Activated effector memory CD4-positive, alpha-beta T cell treated with anti-CD3 and anti-CD28 coated beads, Interleukin-2, amount 50 U/mL, for 16 hours (primary cell): ENCODE measurements around the gene GOLGA6L22.
A peak's percentile ranks its signal among the peaks of the same experiment; 100 is the strongest.
"Not testable (repeated sequence)": the region's sequence is repeated elsewhere in the genome, so short reads cannot be mapped to it uniquely, and the experiment has no call there.

Experiments used
- DNase-seq: peaks from one replicate; pipeline ENCODE4 v3.0.0-alpha.2; 2020

The GOLGA6L22 gene

DNA sequence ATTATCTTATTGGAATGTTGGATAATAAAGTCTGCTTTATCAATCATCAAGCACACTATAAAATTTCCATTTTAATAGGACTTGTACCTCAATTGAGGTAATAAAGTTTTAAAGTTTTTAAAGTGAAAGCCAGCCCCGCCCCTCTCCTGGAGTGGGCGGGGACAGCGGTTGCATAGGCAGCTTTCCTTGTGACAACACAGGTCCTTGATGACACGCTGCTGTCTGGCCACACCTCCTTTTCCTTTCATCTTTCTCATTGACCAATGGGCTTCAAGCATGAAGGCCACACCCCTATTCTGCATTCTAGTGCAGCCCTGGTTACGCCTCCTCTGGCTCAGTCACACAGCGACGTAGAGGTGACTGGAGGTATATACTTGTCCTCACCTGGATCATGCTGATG, at the start of gene GOLGA6L22:
Gene GOLGA6L22, plus strand, starts transcription at position 301 of the 400 bp plus-strand sequence. Its CDS starts 91 bp downstream, at position 392.
- not testable (repeated sequence) for DNase-seq

GRCh38 chr15:22417288-22417687, 41.4 kb upstream of the GOLGA6L22 start:
- DNase-seq: not testable (repeated sequence)

- peak; percentile 10 for DNase-seq
Measured at GRCh38 chr15:22417795-22418194, 40.9 kb upstream of the GOLGA6L22 start.

- not testable (repeated sequence) for DNase-seq
Measured at GRCh38 chr15:22418212-22418611, 40.5 kb upstream of the GOLGA6L22 start.

DNA sequence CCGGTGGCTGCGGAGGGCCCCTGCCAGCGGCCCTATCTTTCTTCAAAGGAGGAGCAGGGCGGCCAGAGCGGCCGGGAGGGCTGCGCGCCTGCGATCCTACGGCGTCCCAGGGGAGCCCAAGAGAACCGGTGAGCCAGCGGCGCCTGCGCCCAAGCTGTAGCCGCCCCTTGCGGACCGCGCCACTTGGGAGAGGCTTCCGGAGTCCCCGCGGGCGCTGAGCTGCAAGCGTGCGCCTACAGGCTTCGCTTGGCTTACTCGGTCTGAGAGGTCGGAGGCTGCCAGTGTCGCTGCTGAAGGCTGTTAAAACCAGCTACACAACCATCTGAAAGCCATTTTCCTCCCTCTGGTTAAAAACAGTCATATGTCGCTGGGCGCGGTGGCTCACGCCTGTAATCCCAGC, 40.0 kb upstream of the GOLGA6L22 start:
- not testable (repeated sequence) for DNase-seq

DNA sequence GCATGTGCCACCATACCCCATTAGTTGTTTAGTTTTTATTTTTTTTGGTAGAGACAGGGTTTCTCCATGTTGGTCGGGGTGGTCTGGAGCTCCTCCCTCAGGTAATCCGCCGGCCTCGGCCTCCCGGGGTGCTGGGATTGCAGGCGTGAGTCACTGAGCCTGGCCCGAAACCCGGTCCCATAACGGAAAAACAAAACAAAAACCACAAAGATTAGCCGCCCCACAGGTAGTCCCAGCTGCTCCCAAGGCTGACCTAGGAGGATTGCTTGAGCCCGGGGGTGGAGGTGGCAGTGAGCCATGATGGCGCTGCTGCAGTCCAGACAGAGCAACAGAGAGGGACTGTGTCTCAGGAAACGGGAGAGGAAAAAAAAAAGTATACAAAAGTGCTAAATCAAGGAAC, 38.4 kb upstream of the GOLGA6L22 start:
- DNase-seq: not testable (repeated sequence)

DNA sequence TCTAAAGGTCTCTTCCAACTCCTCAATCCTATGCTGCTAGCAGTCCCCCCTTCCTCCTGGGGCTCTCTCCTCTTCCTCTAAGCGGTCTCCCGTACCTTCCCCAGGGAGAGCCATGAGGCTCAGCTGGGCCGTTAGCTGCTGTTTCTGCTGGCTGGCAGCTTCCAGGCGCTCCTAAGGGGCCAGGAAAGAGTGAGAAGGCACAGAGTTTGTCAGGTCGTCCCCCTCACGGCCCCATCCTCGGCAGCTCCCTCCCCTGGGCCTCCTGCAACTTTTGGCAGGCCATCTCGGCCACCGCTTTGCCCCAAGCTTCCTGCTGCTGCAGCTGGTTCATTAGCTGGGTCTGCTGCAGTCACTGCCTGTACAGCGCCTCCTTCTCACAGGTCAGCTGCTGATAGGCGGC, 29.3 kb upstream of the GOLGA6L22 start:
- DNase-seq: not testable (repeated sequence)

GRCh38 chr15:22431687-22432086, 27.0 kb upstream of the GOLGA6L22 start:
- not testable (repeated sequence) for DNase-seq

DNA sequence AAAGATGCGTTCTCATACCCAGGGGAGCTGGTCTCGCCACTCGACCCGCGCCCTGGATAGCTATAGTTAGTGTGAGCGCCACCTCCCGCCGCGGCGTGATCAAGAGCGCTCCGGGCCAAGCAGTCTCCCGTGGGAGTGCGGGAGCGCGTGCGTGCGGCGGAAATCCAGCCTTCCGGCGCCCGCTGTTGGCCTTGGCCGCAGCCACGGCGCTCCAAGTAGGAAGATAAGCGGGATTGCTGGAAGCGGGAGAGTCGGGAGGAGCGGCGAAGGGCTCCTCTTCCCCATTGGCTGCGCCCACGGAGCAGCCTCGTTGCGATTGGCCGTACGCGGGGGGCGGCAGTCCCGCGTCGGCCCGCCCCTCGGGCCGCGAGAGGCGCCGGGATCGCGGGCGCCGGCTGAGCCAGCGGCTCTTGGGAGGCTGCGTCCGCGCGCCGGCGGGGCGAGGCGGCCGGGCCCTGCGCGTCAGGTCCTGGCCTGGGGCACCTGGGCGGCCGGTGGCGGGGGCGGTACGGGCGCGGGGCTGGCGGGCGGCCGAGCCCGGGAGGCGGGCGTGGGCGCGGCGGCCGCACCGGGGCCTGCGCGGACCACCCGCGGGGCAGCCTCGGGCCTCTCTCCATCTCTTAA, 35.9 kb downstream of the GOLGA6L22 start:
- peak; percentile 76 for DNase-seq

DNA sequence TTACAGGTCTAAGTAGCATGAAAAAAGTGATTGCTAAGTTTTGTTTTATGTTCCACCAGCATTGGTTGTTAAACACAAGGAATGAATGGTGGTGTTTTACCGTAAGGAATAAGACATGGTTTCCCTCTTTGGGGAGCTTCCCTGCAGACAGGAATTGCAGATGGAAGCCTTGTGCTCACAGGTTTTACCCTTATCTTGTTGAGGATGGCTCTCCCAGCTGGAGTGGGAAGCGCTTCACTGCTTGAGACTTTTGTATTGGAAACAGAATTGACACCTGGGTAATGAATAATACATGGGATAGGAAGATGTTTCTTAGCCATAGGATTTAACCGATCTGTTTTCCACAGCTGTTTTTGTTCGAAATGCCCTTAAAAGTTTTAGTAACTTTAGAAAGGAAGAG, 38.5 kb downstream of the GOLGA6L22 start:
- DNase-seq: not testable (repeated sequence)

- not testable (repeated sequence) for DNase-seq
Measured at GRCh38 chr15:22498220-22498925, 39.7 kb downstream of the GOLGA6L22 start.

- DNase-seq: not testable (repeated sequence)
Measured at GRCh38 chr15:22502272-22502671, 43.6 kb downstream of the GOLGA6L22 start.

GRCh38 chr15:22506959-22507358, 48.3 kb downstream of the GOLGA6L22 start:
- not testable (repeated sequence) for DNase-seq

DNA sequence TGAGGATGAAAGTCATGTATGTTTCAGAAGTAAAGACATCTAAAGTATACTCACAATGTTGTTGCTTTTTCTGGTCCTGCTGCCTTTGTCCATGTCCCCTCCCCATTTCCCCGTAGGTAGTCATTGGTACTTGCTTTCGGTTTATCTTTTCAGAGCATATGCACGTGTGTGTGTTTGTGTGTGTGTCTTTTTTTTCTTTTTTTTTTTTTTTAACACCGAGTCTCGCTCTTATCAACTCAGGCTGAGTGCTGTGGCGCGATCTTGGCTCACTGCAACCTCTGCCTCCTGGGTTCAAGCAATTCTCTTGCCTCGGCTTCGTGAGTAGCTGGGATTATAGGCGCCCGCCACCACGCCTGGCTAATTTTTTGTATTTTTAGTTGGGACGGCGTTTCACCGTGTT, 57.4 kb downstream of the GOLGA6L22 start:
- not testable (repeated sequence) for DNase-seq
